ENCODE data around the gene MCL1.
A peak's percentile ranks its signal among the peaks of the same experiment; 100 is the strongest.
"Not testable (repeated sequence)": the region's sequence is repeated elsewhere in the genome, so short reads cannot be mapped to it uniquely, and the experiment has no call there.

MCL1 gene

DNA sequence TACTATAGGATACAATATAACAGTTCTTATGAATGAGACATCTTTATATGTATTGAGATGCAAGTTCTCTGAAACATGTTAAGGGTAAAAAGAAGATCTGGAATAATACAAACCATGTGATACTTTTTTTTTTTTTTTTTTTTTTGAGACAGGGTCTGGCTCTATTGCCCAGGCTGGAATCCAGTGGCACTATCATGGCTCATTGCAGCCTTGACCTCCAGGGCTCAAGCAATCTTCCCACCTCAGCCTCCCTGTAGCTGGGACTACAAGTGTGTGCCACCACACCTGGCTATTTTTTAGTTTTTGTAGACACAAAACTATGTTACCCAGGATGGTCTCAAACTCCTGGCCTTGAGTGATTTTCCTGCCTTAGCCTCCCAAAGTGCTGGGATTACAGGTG is 22.1 kb upstream of the MCL1 start:
- no peak for FAIRE-seq

DNA sequence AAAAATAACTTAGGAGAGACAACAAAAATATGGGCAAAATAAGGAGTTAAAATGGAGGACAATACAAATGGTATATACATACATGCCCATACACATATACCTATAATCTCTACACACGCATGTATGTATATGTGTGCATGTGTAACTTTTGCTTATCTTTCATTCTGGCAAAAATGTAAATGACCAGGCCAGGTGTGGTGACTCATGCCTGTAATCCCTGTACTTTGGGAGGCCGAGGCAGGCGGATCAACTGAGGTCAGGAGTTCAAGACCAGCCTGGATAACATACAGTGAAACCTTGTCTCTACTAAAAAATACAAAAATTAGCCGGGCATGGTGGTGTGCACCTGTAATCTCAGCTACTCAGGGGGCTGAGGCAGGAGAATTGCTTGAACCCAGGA is 18.9 kb upstream of the MCL1 start:
- FAIRE-seq = not testable (repeated sequence)

DNA sequence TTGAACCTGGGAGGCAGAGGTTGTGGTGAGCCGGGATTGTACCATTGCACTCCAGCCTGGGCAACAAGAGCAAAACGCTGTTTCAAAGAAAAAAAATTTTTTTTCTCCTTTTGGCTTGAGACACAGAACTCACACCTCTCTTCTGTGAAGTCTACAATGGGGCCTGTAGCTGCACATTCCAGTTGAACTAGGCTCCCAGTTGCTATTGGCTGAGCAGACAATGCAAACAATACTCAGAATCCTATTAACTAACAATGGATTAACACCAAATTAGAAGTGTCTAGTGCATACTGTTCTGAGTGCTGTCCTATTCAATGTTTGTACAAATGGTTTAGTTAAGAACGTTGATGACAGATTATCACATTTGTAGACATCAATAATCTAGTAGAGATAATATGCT is 17.6 kb upstream of the MCL1 start:
- no peak for FAIRE-seq

DNA sequence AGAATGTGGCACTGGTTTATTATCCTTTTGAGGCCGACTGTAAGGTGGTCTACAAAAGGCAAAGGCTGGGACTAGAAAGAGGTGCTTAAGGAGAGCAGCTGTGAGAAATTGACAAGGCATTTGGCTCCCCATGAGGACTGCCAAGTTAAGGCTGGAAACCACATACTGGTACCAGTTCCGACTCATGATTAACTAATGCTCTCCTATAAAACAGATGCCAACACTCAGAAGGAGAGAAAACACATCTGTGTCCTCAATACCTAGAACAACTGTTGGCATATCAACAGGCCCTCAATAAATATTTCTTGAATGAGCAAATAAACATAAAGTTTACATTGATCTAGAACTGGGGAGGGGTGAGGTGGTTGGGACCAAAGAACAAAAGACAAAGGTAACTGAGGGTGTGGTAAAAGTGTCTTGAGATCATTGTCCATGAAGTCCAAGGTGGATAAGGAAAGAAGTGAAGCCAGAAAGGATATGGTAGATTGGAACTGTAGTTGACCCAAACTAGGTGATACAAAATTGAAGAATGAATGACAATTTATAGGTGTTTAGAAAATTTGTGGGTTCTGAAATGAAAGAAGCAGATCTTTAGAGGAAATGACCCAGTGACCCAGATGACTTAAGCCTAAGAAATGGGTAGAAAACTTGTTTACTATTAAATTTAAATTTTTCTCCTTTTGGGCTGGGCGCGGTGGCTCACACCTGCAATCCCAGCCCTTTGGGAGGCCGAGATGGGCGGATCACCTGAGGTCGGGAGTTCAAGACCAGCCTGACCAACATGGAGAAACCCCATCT is 16.9 kb upstream of the MCL1 start:
- no peak for FAIRE-seq

DNA sequence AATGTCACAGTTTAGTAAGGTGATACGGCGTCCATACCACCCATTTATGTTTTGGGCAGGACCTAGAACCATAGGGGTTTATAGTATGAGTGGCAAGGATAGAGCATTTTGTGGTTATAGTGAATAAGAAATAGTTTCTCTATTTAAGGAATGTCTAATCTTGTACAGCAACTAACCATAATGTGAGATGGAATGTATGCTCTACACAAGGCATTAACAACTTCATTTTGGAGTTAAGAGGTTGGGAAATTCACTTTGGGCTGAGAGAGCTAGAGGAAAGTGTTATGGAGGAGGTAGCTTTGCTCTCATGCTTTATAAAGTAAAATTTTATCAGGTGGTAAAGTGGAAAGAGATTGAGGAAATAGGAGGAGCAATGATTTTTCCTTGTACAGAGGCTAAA is 3.0 kb upstream of the MCL1 start:
- FAIRE-seq = no peak

DNA sequence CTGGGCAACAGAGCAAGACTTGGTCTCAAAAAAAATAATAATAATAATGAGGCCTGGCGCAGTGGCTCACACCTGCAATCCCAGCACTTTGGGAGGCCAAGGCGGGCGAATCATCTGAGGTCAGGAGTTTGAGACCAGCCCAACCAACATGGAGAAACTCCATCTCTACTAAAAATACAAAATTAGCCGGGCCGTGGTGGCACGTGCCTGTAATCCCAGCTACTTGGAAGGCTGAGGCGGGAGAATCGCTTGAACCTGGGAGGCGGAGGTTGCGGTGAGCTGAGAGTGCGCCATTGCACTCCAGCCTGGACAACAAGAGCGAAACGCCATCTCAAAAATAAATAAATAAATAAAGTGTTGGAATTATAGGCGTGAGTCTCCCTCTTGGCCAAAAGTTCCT is 2.6 kb upstream of the MCL1 start:
- FAIRE-seq = not testable (repeated sequence)

DNA sequence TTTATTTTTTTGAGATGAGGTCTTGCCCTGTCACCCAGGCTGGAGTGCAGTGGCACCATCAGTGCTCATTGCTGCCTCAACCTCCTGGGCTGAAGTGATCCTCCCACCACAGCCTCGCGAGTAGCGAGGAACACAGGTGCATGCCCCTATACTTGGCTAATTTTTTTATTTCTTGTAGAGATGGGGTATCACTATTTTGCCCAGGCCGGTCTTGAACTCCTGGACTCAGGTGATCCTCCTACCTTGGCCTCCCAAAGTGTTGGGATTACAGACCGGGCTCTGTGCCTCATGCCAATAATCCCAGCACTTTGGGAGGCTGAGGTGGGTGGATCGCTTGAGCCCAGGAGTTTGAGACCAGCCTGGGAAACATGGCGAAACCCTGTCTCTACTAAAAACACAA is 2.0 kb upstream of the MCL1 start:
- FAIRE-seq = not testable (repeated sequence)

DNA sequence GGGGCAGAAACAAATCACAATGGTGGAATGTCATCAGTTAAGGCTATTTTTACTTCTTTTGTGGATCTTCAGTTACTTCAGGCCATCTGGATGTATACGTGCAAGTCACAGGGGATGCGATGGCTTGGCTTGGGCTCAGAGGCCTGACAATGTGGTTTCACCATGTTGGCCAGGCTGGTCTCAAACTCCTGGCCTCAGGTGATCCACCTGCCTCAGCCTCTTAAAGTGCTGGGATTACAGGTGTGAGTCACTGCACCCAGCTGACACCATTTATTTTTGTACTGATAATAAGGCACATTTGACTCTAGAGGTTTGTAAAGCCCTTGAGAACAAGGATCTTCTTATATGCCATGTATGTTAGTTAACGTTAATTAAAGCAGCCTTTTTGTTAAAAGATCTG is 1.6 kb upstream of the MCL1 start:
- not testable (repeated sequence) for FAIRE-seq

DNA sequence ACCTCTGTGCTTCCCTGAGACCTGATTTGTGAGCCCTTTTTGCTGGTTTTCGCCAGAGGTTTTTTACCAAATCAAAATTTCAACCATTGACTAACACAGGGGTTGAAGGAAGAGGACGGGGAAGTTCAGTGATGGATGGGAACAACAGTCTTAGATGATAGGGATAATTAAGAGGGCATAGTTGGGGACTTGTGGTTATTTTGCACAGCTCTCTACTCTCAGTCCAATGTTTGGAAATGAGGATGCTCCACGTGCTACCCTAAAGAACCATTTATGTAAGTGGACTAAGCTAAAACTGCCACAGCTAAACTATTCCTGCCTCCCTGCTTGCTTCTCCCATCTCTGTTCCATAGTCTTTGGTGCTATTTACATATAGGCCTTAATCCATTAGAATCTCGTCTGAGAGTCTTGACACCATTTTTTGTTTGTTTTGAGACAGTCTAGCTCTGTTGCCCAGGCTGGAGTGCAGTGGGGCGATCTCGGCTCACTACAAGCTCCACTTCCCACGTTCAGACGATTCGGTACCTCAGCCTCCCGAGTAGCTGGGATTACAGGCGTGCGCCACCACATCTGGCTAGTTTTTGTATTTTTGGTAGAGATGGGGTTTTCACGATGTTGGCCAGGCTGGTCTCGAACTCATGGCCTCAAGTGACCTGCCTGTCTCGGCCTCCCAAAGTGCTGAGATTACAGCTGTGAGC is 684 bp upstream of the MCL1 start:
- no peak for FAIRE-seq

DNA sequence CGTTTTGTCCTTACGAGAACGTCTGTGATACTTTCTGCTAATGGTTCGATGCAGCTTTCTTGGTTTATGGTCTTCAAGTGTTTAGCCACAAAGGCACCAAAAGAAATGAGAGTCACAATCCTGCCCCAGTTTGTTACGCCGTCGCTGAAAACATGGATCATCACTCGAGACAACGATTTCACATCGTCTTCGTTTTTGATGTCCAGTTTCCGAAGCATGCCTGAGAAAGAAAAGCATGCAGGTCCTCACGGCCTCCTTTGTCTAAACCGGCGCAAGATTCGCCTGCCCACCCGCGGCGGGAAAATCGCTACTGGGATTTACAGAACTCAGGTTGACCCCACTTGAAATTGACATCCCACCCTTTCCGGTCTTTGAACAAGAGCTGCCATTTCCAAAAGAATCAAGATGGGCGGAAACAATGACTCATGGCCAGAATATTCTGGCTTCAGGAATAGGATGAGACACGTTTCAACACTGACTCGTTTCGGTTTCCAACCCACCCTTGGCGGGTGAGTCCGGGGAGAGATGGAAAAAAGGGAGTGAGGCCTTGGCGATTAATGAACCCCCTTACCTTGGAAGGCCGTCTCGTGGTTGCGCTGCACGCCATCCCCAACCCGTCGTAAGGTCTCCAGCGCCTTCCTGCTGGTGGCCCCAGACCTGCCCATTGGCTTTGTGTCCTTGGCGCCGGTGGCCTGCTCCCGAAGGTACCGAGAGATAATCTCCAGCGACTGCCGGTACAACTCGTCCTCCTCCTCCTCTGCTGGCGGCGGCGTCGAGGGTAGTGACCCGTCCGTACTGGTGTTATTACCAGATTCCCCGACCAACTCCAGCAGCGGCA is 919 bp downstream of the MCL1 start:
- FAIRE-seq = no peak

DNA sequence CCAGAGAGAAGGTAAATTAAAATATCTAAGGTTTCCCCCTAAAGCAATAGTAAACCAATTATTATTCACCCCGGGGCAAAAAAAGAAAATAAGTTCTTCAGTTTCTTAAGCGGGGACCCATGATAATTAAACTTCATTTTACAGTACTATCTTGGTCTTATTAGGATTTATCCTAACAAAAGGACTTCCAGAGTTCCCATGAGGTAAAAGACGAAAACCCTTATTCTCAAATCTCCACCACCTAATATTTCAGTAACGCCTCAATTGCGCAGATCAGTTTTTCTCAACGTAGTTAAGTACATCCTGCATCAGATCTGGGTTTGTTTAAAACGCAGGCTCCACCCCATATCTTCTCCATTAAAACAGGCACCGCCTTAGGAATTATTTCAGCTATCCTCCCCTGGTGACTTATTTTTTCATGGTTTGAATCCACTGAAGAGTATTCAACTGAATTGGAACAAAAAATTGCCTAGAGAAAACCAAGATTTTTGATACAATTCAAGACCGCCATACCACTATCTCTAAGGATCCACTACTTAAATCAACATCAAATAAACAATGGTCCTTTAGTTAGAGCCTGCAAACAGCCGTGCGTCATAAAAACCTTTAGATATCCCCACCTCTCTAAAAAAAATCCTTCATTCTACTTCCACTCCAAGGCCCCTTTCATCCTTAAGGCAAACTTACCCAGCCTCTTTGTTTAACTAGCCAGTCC is 1.7 kb downstream of the MCL1 start:
- no peak for FAIRE-seq

DNA sequence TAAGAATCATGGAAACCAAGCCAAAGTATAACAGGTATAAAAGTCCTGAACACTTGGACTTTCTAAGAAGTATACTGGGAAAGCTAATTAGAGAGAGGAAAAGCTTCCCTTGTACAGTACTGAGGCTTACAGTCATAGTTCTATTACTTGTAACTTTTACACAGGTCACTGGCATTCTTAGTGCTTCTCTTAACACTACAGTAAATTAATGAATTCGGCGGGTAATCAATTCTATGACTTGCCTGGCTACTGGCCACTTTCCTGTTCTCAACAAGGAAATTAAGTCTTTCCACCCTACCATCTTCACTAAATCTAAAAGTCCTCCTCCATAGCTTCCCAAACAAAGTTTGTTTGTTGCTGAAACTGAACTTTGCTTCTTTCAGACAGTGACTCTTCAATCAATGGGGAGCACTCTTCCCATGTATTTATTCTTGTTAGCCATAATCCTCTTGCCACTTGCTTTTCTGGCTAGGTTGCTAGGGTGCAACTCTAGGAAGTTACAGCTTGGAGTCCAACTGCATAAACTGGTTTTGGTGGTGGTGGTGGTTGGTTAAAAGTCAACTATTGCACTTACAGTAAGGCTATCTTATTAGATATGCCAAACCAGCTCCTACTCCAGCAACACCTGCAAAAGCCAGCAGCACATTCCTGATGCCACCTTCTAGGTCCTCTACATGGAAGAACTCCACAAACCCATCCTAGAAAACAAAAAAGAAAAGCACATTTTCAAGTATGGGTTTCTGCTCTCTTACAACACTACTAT is 2.4 kb downstream of the MCL1 start:
- FAIRE-seq = no peak

DNA sequence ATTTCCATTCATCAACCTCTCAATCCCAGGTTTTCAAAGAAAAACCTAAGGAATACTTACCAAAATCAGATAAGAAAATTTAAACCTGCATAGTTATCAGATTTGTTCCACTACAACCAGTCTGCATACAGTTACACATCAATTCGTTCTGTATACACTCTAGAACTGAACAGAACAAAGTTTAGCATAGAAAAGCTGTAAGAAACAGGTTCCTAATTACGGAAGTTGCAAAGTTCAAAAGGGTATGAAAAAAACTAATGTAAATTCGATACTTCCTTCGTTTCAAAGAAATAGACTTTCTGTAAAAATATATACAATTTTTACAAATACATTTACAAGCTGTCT is 3.1 kb downstream of the MCL1 start:
- FAIRE-seq = no peak

DNA sequence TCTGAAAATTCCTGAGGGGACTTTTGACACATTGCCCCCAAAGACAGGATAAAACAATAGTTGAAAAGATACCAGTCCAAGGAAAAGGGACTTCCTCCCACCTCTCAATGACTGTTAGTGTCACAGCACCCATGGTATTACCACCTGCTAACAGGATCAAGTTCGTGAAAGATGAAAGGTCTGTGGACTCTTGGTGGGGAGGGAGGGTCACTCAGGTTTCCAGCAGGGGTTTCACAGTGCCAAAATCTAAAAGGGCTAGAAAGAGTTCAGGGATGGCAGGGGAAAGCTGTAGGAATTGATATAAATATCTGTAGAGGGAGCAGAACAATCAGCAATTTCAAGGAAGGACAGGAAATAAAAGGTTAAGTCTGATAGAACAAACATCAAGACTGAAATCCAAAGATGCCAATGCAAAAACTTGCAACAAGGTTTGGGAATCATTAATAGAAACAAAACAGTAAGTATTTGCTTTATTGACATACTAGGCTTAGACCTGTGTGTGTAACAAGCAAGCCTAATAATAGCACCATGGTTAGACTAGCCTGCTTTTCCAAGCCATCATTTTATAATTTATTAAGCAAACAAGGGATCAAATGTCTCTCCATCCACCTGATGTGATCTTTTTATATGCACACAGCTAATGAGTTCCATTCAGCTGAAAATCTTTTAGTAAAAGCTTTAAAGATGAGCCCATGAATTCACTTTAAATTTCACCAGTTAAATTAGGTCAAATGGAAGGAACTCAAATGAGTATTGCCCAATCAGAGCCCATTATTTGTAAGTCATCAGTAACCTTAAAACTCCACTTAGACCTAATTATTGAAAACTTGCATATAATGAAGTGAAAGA is 3.7 kb downstream of the MCL1 start:
- no peak for FAIRE-seq

DNA sequence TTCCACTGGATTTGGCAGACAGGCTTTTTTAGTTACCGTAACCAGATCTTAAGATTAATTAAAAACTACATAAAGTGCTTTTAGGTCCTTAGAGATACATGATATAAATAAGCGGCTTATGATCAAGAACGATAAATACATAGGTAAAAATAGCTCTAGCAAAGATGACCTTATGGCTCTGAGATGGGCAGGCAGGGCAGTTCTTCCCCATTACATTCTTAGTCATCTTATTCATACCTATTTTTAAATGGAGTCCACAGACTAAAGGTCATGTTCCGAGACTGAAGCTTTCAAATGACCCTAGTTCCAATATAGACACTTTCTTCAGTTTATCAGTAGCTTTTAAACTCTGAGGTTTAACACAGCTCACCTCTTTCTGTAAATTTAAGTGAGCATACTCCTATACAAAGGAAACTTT is 4.3 kb downstream of the MCL1 start:
- FAIRE-seq = no peak

DNA sequence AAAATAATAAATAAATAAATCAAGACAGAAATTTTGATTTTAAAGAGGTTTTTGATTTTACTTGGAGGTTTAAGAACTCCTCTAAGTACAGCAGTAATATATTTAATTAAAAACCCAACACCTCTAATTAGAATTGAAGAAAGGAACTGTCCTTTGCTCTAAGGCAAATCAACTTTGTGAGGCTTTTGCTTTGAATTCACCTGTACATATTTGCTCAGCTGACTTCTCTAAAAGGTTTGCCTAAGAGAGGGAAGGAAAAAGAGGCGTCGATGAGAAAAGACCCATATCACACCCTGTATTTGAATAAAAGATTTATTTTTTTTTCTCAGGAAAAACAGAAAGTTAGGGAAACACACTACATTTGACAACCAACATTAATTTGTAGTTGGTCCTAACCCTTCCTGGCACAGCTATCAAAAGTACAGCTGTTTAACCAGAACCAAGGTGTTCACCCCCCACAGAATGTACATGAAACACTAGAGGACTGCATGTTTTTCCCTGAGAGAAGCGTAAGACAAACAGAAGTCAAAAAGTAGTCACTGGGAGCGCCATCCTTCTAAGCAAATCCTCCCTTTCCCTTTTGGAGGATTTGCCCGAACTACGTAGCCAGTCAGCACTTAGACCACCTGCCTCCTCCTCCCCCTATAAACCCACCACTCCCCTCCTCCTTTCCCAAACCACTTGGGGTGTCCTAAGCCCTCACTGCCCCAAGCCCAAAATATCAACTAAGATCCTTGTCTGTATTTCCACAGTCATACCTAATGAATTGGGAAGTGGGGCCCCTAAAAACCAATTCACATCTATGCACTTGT is 4.9 kb downstream of the MCL1 start:
- no peak for FAIRE-seq

DNA sequence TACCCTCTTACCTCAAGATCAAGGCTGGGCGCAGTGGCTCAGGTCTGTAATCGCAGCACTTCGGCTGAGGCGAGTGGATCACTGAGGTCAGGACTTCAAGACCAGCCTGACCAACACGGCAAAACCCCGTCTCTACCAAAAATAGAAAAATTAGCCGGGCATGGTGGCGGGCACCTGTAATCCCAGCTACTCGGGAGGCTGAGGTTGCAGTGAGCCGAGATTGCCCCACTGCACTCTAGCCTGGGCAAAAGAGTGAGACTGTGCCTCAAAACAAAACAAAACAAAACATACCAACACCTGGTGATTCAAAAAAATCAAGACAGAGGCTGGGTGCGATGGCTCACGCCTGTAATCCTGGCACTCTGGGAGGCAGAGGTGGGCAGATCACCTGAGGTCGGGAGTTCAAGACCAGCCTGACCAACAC is 5.8 kb downstream of the MCL1 start:
- FAIRE-seq = not testable (repeated sequence)

DNA sequence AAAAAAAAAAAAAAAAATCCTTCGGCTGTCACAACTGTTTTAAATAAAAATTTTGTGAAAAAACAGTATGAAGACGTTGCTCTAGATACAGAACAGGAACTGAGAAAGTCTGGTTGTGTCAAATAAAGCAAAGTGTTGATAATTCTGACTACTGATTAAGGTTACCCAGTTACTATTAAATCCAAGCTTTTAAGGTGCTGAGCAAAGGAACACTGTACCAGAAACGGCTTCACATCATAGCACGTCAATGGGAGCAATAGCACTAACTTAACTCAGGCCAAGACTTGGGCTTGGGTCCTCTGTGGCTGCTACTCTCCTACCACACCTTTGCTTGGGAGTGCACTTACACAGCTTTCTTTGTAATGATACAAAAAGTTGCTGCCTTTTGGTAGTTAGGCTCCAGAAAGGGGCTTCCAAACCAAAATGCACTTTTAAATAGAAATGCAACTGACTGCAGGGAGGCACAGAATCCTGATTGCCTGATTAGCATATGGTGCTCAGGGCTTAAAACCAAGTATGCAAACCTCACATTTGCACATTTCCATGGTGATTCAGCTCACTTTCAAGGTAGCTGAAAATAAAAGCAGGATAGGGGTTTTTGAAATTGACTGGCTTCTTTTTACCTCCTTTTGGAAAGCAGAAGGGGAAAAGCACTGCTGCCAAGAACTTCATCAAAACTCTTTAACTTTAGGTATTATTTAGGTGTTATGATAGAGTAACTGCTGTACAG is 6.3 kb downstream of the MCL1 start:
- no peak for FAIRE-seq

DNA sequence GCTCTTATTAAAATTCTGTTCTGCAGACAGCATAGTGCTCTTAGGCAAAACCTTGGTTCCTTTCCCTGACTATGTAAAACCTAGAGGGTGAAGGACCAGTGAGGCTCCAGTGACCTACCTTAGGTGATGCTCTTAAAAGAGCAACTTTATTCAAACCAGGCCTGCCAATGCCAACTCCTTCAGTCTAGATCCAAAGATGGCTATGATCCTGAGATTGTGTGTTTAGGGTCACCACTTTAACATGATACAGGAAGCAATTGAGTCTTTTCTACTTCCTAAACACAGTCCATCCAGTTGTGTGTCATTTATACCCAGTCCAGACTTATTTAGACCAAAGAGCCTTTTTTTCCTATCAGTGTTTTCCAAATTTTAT is 10.8 kb downstream of the MCL1 start:
- FAIRE-seq = peak; percentile 31
